ENCODE data around the gene IKZF3.

DNA sequence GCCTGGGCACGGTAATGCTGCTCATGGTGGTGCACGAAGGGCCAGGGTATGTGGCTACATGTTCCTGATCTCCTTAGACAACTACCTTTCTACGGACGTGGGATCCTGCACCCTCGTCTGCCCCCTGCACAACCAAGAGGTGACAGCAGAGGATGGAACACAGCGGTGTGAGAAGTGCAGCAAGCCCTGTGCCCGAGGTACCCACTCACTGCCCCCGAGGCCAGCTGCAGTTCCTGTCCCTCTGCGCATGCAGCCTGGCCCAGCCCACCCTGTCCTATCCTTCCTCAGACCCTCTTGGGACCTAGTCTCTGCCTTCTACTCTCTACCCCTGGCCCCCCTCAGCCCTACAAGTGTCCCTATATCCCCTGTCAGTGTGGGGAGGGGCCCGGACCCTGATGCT is 152.3 kb downstream of the IKZF3 start:
- TF ChIP-seq, protein P1, sequence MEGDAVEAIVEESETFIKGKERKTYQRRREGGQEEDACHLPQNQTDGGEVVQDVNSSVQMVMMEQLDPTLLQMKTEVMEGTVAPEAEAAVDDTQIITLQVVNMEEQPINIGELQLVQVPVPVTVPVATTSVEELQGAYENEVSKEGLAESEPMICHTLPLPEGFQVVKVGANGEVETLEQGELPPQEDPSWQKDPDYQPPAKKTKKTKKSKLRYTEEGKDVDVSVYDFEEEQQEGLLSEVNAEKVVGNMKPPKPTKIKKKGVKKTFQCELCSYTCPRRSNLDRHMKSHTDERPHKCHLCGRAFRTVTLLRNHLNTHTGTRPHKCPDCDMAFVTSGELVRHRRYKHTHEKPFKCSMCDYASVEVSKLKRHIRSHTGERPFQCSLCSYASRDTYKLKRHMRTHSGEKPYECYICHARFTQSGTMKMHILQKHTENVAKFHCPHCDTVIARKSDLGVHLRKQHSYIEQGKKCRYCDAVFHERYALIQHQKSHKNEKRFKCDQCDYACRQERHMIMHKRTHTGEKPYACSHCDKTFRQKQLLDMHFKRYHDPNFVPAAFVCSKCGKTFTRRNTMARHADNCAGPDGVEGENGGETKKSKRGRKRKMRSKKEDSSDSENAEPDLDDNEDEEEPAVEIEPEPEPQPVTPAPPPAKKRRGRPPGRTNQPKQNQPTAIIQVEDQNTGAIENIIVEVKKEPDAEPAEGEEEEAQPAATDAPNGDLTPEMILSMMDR (IDR thresholded peaks at IDR 0.05; ENCODE audit: low read depth, low read length): no peak
- no peak for TF ChIP-seq EZH2phosphoT487 (IDR thresholded peaks at IDR 0.05; ENCODE audit: low read depth)
